KOPT-K1 (cell line): ENCODE results near the gene MAST1.

ENCODE experiments used
- H3K27ac ChIP-seq: fragments of 200-600 bp; sonication (generic); 2 replicates; pipeline ENCODE4 v1.5.1; 2016; ENCODE audit warnings: antibody characterized with exemption, mild to moderate bottlenecking, low read depth, low read length; ENCODE audit not compliant: poor library complexity, severe bottlenecking
- H3K36me3 ChIP-seq: fragments of 200-600 bp; sonication (generic); 2 replicates; pipeline ENCODE4 v1.5.1; 2017; ENCODE audit warnings: antibody characterized with exemption, mild to moderate bottlenecking, low read length, moderate library complexity; ENCODE audit not compliant: insufficient read depth
- H3K9me3 ChIP-seq: fragments of 200-600 bp; sonication (generic); 2 replicates; pipeline ENCODE4 v1.5.1; 2017; ENCODE audit warnings: antibody characterized with exemption, low read length, mild to moderate bottlenecking; ENCODE audit not compliant: insufficient read depth, poor library complexity, severe bottlenecking

The MAST1 gene

GRCh38 chr19:12838182-12838885 lies at the start of gene MAST1:
MAST1 (plus strand) TSS chr19:12838515; CDS start chr19:12838573, 58 bp downstream.
- Histone ChIP-seq H3K27ac (no peak within 1 kb of the TSS), H3K36me3 (no peaks in the 10 kb centered on the region), H3K9me3 (no peaks in the 10 kb centered on the region)

GRCh38 chr19:12788682-12789097 lies 49.6 kb upstream of the MAST1 start:
- peak overlapping the region; percentile 94 for H3K27ac ChIP-seq

GRCh38 chr19:12789098-12789903 lies 49.0 kb upstream of the MAST1 start:
- Histone ChIP-seq H3K36me3 (no peaks in the 10 kb centered on the region), H3K9me3 (no peaks in the 10 kb centered on the region), H3K27ac (peak overlapping the region; percentile 94)

More at GRCh38 chr19:12788682-12789097, 49.6 kb upstream of the MAST1 start:
- H3K36me3 ChIP-seq, result no peaks in the 10 kb centered on the region
- no peaks in the 10 kb centered on the region for H3K9me3 ChIP-seq

DNA sequence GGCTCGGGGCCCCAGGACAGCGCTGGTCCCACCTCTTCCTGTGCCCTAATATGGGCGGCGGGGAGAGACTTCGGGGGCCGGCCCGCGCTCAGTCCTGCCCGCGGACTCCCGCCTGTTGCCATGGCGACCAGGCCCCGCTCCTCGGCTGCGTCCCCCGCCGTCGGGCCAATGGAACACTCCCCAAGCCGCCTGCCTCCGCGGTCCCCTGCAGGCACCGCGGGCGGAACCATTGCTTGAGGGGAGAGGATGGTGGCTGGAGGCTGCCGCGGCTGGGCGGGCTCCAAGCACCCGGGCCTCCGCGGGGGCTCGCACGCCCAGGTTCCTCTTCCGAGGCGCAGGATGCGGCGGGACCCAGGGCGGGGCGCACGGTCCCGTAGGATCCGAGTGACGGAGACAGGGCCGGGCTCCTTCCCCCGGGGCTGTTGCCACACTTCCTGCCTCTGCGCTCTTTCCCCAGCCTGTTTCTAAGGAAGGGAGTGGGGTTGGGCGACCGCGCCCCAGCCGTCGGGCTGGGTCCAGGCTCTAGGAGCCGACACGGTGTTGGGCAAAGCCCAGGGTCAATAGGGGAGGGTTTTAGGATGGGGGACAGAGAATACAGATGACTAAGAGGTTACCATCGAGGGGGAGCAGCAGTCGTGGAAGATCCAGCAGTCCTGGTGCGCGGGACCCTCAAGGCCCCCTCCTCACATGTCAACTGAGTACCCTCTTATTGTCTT lies 48.3 kb upstream of the MAST1 start:
- H3K36me3 ChIP-seq, result no peaks in the 10 kb centered on the region
- H3K27ac ChIP-seq, result peak overlapping the region; percentile 94
- H3K9me3 ChIP-seq, result no peaks in the 10 kb centered on the region

GRCh38 chr19:12790628-12791344 lies 47.5 kb upstream of the MAST1 start:
- no peaks in the 10 kb centered on the region for H3K36me3 ChIP-seq
- no peaks in the 10 kb centered on the region for H3K9me3 ChIP-seq
- H3K27ac ChIP-seq, result peak overlapping the region; percentile 94

DNA sequence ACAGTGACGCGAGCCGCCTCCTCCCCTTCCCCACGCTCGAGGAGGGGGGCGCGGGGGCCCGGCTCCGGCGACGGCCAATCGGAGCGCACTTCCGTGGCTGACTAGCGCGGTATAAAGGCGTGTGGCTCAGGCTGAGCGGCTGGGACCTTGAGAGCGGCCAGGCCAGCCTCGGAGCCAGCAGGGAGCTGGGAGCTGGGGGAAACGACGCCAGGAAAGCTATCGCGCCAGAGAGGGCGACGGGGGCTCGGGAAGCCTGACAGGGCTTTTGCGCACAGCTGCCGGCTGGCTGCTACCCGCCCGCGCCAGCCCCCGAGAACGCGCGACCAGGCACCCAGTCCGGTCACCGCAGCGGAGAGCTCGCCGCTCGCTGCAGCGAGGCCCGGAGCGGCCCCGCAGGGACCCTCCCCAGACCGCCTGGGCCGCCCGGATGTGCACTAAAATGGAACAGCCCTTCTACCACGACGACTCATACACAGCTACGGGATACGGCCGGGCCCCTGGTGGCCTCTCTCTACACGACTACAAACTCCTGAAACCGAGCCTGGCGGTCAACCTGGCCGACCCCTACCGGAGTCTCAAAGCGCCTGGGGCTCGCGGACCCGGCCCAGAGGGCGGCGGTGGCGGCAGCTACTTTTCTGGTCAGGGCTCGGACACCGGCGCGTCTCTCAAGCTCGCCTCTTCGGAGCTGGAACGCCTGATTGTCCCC lies 46.8 kb upstream of the MAST1 start, which contains the start of gene JUNB:
TSS of gene JUNB (plus strand) at position 142 of the 706 bp plus-strand sequence. CDS start at position 428, 286 bp downstream.
- H3K9me3 ChIP-seq, result no peaks in the 10 kb centered on the region
- peak within 1 kb of the TSS; percentile 94 for H3K27ac ChIP-seq
- no peaks in the 10 kb centered on the region for H3K36me3 ChIP-seq

GRCh38 chr19:12792051-12792852 lies 46.1 kb upstream of the MAST1 start:
- Histone ChIP-seq H3K27ac (peak overlapping the region; percentile 94), H3K36me3 (peaks cover 4% of the 10 kb centered on the region; the same call in 1 of the 2 replicates), H3K9me3 (no peaks in the 10 kb centered on the region)

DNA sequence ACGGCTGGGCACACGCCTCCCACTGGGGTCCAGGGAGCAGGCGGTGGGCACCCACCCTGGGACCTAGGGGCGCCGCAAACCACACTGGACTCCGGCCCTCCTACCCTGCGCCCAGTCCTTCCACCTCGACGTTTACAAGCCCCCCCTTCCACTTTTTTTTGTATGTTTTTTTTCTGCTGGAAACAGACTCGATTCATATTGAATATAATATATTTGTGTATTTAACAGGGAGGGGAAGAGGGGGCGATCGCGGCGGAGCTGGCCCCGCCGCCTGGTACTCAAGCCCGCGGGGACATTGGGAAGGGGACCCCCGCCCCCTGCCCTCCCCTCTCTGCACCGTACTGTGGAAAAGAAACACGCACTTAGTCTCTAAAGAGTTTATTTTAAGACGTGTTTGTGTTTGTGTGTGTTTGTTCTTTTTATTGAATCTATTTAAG lies 45.4 kb upstream of the MAST1 start:
- H3K27ac ChIP-seq, result peak overlapping the region; percentile 94
- H3K9me3 ChIP-seq, result no peaks in the 10 kb centered on the region
- H3K36me3 ChIP-seq, result peaks cover 4% of the 10 kb centered on the region; the same call in 1 of the 2 replicates

DNA sequence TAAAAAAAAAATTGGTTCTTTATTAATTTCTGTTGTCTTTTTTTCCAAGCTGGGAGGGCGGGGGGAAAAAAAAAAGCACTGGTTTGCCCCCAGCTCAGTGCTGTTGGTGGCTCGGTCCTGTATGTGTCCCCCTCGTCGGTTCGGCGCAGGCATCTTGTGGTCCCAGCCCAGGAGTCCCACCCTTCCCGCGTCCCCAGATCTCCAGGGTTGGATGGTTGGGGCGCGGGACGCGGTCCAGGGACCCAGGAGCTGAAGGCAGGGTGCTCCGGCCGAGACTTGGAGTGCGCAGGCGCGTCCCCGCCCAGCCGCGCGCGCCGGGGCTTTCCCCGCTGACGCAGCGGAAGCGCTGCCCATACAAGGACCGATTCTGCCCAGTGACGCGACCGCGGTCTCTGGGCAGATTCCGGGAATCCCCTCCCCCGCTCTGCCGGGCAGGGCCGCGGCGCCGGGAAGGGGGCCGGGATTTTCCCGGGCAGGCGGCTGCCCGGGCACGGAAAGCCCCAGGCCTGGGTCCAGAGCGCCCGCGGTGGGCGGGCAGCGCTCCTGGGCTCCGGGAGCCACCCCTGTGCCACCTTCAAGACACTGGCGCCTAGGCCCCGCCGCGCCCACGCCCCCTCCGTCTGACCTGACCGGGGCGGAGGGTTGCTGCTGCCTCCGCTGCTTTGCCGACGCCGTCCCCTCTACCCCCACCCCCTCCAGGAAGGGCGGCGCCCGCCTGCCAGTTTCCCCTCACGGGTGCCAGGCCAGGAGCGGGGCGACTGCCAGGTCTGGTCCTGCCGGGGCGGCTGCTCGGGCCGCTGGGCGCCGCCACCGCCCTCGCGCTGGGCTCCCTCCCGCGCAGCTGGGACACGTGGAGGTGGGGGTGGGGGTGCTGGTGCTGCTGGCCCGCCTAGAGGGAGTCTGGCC lies 44.8 kb upstream of the MAST1 start:
- no peaks in the 10 kb centered on the region for H3K9me3 ChIP-seq
- H3K27ac ChIP-seq, result peak overlapping the region; percentile 94
- H3K36me3 ChIP-seq, result peaks cover 4% of the 10 kb centered on the region; the same call in 1 of the 2 replicates

GRCh38 chr19:12794196-12794941 lies 43.9 kb upstream of the MAST1 start:
- Histone ChIP-seq H3K27ac (peak overlapping the region; percentile 94), H3K9me3 (no peaks in the 10 kb centered on the region), H3K36me3 (peaks cover 7% of the 10 kb centered on the region)

DNA sequence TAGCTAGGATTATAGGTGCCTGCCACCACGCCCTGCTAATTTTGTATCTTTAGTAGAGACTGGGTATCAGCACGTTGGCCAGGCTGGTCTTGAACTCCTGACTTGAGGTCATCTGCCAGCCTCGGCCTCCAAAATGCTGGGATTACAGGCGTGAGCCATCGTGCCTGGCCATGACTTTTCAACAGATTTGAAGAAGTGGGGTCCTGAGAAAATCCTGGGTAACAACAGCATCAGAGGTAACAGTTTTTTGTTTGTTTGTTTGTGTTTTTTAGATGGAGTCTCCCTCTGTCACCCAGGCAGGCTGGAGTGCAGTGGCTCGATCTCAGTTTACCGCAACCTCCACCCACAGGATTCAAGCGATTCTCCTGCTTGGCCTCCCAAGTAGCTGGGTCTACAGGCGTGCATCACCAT lies 43.3 kb upstream of the MAST1 start:
- Histone ChIP-seq H3K9me3 (no peaks in the 10 kb centered on the region), H3K36me3 (peaks cover 13% of the 10 kb centered on the region), H3K27ac (no peak overlapping the region)
